Neural cell (in vitro differentiated cells): Measurements from ENCODE around the gene NYAP2. TPM values are rescaled to one million over a fixed set of nuclear protein-coding genes. Genes with fewer than 3 reads are reported as not detected.

Experiments
- H2AFZ ChIP-seq: fragments of 200-600, 300-800 bp; sonication (generic), shearing (Covaris generic); 2 replicates; pipeline ENCODE4 v1.6.0; 2014; ENCODE audit warnings: low read depth, mild to moderate bottlenecking, antibody characterized with exemption, low read length, moderate library complexity
- H3F3A ChIP-seq: fragments of 200-600 bp; shearing (Covaris generic); 2 replicates; pipeline ENCODE4 v1.6.1; 2016; ENCODE audit warnings: mild to moderate bottlenecking, moderate library complexity, mixed read lengths, antibody characterized with exemption, low read length; ENCODE audit not compliant: insufficient read depth, poor library complexity, severe bottlenecking
- H3K27ac ChIP-seq: fragments of 200-600, 300-800 bp; sonication (generic), shearing (Covaris generic); 2 replicates; pipeline ENCODE4 v1.5.1; 2014; ENCODE audit warnings: mild to moderate bottlenecking, low read length, moderate library complexity
- H3K27me3 ChIP-seq: fragments of 300-800, 200-600 bp; sonication (generic), shearing (Covaris generic); 2 replicates; pipeline ENCODE4 v1.6.0; 2014; ENCODE audit warnings: mild to moderate bottlenecking, low read depth, low read length, moderate library complexity; ENCODE audit not compliant: insufficient read depth
- H3K36me3 ChIP-seq: fragments of 300-800, 200-600 bp; sonication (generic), shearing (Covaris generic); 2 replicates; pipeline ENCODE4 v1.5.1; 2014; ENCODE audit warnings: mild to moderate bottlenecking, antibody characterized with exemption, low read length, moderate library complexity; ENCODE audit not compliant: insufficient read depth
- H3K4me2 ChIP-seq: fragments of 300-800, 200-600 bp; sonication (generic), shearing (Covaris generic); 2 replicates; pipeline ENCODE4 v1.6.0; 2014; ENCODE audit warnings: mild to moderate bottlenecking, low read length
- H3K4me3 ChIP-seq: fragments of 300-800, 200-600 bp; sonication (generic), shearing (Covaris generic); 2 replicates; pipeline ENCODE4 v1.5.1; 2014; ENCODE audit warnings: mild to moderate bottlenecking, low read length, moderate library complexity
- H3K79me2 ChIP-seq: fragments of 200-600 bp; shearing (Covaris generic); replicated peaks from 2 replicates; pipeline ENCODE4 v1.6.0; 2014; ENCODE audit warnings: mild to moderate bottlenecking, low read length, moderate library complexity; ENCODE audit not compliant: insufficient read depth
- H3K9ac ChIP-seq: fragments of 300-800, 200-600 bp; sonication (generic), shearing (Covaris generic); 2 replicates; pipeline ENCODE4 v1.6.1; 2016; ENCODE audit warnings: mild to moderate bottlenecking, low read length, mixed read lengths
- H3K9me2 ChIP-seq: fragments of 200-600 bp; shearing (Covaris generic); 2 replicates; pipeline ENCODE4 v1.6.1; 2016; ENCODE audit warnings: mild to moderate bottlenecking, low read length, mixed read lengths; ENCODE audit not compliant: insufficient read depth
- H3K9me3 ChIP-seq: fragments of 200-600, 300-800 bp; sonication (generic), shearing (Covaris generic); 2 replicates; pipeline ENCODE4 v1.6.1; 2016; ENCODE audit warnings: mild to moderate bottlenecking, mixed run types, low read length, moderate library complexity, mixed read lengths
- H4K20me1 ChIP-seq: fragments of 200-600 bp; shearing (Covaris generic); 2 replicates; pipeline ENCODE4 v1.6.1; 2016; ENCODE audit warnings: mild to moderate bottlenecking, mixed run types; ENCODE audit not compliant: insufficient read depth
- EP300 ChIP-seq: fragments of 450-650 bp; conservative IDR thresholded peaks from 2 replicates; pipeline ENCODE4 v1.6.1; 2014; ENCODE audit warnings: antibody characterized with exemption, mild to moderate bottlenecking, moderate library complexity; ENCODE audit not compliant: poor library complexity, severe bottlenecking
- EZH2 ChIP-seq: fragments of 200-600, 300-800 bp; shearing (Covaris generic), sonication (generic); IDR thresholded peaks from 2 replicates; pipeline ENCODE4 v1.6.1; 2014; ENCODE audit warnings: antibody characterized with exemption, low read length, borderline replicate concordance, mild to moderate bottlenecking; ENCODE audit not compliant: insufficient read depth, poor library complexity, severe bottlenecking
- MXI1 ChIP-seq: fragments of 450-650 bp; conservative IDR thresholded peaks from 2 replicates; pipeline ENCODE4 v1.6.1; 2014; ENCODE audit warnings: antibody characterized with exemption, mild to moderate bottlenecking; ENCODE audit not compliant: poor library complexity, severe bottlenecking
- POLR2AphosphoS5 ChIP-seq: IDR thresholded peaks from 2 replicates; pipeline ENCODE4 v1.6.1; 2012
- SMC3 ChIP-seq: fragments of 450-650 bp; conservative IDR thresholded peaks from 2 replicates; pipeline ENCODE4 v1.6.1; 2014; ENCODE audit warnings: antibody characterized with exemption, mild to moderate bottlenecking, moderate library complexity; ENCODE audit not compliant: poor library complexity
- polyA plus RNA-seq: library from polyadenylated mRNA; depleted of rRNA; stranded (reverse); fragments of >200 nt; gene quantifications from 2 replicates; pipeline ENCODE4 v1.2.3, GENCODE V29; 2014
- TF ChIP-seq, protein P1 (sequence below): IDR thresholded peaks from 2 replicates; pipeline ENCODE4 v1.6.1; 2012; ENCODE audit warnings: borderline replicate concordance
- TF ChIP-seq, protein P2 (sequence below): fragments of 450-650 bp; IDR thresholded peaks from 2 replicates; pipeline ENCODE4 v1.5.1; 2014; ENCODE audit warnings: antibody characterized with exemption, mild to moderate bottlenecking, moderate library complexity; ENCODE audit not compliant: poor library complexity, severe bottlenecking

The NYAP2 gene
- polyA plus RNA-seq, 1 donor from 2014 or later, result 0.98 TPM

DNA sequence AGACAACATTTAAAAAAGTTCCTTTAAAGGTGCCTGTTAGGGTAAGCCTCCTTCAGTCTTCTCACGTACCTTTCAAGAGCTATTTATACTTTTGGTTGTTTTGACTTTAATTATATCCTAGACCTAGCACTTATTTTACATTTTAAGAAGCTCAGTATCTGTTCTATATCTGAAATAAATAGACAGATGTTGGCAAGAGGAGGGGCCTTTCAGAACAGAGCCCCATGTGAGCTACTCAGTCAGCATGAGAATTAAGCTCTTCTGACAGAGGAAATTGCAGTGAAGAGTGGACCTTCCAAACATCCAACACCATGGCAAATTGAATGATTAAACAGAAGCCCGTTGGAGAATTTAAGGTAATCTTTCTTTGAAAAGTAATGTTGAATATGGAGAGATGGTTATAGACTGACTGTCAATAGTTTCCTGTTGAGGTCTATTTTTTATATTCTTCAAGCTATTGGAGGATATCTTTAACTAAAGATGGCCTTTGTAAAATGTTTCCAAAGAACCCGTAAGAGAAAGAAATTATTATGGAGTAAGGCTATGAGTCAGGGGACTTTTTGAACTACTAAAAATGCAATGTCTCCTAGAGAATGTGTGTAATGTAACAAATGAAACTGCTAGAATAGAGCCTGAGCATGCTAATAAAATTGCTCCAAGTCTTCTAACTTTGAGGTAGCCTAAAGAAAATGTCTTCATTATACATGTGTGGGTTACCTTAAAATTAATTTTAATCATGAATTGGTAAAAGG lies 17.3 kb downstream of the NYAP2 start:
- H3K4me3 ChIP-seq, result no peak overlapping the region
- H3K27me3 ChIP-seq, result no peaks in the 10 kb centered on the region
- TF ChIP-seq EZH2 (no peak), POLR2AphosphoS5 (no peak), EP300 (no peak), SMC3 (no peak)
- TF ChIP-seq, protein P1, sequence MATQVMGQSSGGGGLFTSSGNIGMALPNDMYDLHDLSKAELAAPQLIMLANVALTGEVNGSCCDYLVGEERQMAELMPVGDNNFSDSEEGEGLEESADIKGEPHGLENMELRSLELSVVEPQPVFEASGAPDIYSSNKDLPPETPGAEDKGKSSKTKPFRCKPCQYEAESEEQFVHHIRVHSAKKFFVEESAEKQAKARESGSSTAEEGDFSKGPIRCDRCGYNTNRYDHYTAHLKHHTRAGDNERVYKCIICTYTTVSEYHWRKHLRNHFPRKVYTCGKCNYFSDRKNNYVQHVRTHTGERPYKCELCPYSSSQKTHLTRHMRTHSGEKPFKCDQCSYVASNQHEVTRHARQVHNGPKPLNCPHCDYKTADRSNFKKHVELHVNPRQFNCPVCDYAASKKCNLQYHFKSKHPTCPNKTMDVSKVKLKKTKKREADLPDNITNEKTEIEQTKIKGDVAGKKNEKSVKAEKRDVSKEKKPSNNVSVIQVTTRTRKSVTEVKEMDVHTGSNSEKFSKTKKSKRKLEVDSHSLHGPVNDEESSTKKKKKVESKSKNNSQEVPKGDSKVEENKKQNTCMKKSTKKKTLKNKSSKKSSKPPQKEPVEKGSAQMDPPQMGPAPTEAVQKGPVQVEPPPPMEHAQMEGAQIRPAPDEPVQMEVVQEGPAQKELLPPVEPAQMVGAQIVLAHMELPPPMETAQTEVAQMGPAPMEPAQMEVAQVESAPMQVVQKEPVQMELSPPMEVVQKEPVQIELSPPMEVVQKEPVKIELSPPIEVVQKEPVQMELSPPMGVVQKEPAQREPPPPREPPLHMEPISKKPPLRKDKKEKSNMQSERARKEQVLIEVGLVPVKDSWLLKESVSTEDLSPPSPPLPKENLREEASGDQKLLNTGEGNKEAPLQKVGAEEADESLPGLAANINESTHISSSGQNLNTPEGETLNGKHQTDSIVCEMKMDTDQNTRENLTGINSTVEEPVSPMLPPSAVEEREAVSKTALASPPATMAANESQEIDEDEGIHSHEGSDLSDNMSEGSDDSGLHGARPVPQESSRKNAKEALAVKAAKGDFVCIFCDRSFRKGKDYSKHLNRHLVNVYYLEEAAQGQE, result no peak
- TF ChIP-seq, protein P2, sequence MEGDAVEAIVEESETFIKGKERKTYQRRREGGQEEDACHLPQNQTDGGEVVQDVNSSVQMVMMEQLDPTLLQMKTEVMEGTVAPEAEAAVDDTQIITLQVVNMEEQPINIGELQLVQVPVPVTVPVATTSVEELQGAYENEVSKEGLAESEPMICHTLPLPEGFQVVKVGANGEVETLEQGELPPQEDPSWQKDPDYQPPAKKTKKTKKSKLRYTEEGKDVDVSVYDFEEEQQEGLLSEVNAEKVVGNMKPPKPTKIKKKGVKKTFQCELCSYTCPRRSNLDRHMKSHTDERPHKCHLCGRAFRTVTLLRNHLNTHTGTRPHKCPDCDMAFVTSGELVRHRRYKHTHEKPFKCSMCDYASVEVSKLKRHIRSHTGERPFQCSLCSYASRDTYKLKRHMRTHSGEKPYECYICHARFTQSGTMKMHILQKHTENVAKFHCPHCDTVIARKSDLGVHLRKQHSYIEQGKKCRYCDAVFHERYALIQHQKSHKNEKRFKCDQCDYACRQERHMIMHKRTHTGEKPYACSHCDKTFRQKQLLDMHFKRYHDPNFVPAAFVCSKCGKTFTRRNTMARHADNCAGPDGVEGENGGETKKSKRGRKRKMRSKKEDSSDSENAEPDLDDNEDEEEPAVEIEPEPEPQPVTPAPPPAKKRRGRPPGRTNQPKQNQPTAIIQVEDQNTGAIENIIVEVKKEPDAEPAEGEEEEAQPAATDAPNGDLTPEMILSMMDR, result no peak
- peaks cover 8% of the 10 kb centered on the region for H3F3A ChIP-seq
- no peak overlapping the region for H3K4me2 ChIP-seq
- no peak overlapping the region for H3K9ac ChIP-seq
- H3K36me3 ChIP-seq, result no peaks in the 10 kb centered on the region
- H3K79me2 ChIP-seq, result no peaks in the 10 kb centered on the region
- no peak overlapping the region for H3K27ac ChIP-seq
- H3K9me2 ChIP-seq, result no peaks in the 10 kb centered on the region
- no peak overlapping the region for H2AFZ ChIP-seq
- no peaks in the 10 kb centered on the region for H4K20me1 ChIP-seq
- no peaks in the 10 kb centered on the region for H3K9me3 ChIP-seq

GRCh38 chr2:225419033-225419432 lies 19.5 kb downstream of the NYAP2 start:
- no peak overlapping the region for H3K4me2 ChIP-seq
- no peaks in the 10 kb centered on the region for H3K27me3 ChIP-seq
- H3K4me3 ChIP-seq, result no peak overlapping the region
- peaks cover 10% of the 10 kb centered on the region for H3F3A ChIP-seq
- H3K9me3 ChIP-seq, result no peaks in the 10 kb centered on the region
- no peak overlapping the region for H3K9ac ChIP-seq
- no peaks in the 10 kb centered on the region for H3K9me2 ChIP-seq
- H3K27ac ChIP-seq, result no peak overlapping the region
- no peaks in the 10 kb centered on the region for H3K79me2 ChIP-seq
- H2AFZ ChIP-seq, result no peak overlapping the region
- no peaks in the 10 kb centered on the region for H3K36me3 ChIP-seq
- H4K20me1 ChIP-seq, result no peaks in the 10 kb centered on the region
- no peak for TF ChIP-seq EP300
- no peak for TF ChIP-seq SMC3
- TF ChIP-seq MXI1, result no peak
- TF ChIP-seq POLR2AphosphoS5, result no peak
- TF ChIP-seq, protein P1, result no peak
- TF ChIP-seq, protein P2, result no peak
